SK-N-SH (cell line): Measurements from ENCODE around the gene SNED1. TPM values are rescaled to one million over a fixed set of nuclear protein-coding genes. Genes with fewer than 3 reads are reported as not detected.
A peak's percentile ranks its signal among the peaks of the same experiment; 100 is the strongest.

Experiments used
- CTCF ChIA-PET: fragments of 300-600, 350-600 bp; formaldehyde crosslinking; extraction: SDS; loops from one replicate; lab custom pipeline; 2021; lab: Yijun Ruan, JAX
- POLR2A ChIA-PET: fragments of 350-600 bp; sonication (Branson Sonifier 250); formaldehyde crosslinking; extraction: SDS; loops from one replicate; lab custom pipeline; 2020; ENCODE audit warnings: antibody characterized with exemption, inconsistent platforms; lab: Yijun Ruan, JAX
- DNase-seq: peaks from one replicate; pipeline ENCODE4 v3.0.0; 2012
- H2AFZ ChIP-seq: fragments of 200-600 bp; sonication (generic); 2 replicates; pipeline ENCODE4 v1.8.1; 2016; ENCODE audit warnings: antibody characterized with exemption, mild to moderate bottlenecking, low read depth
- H3F3A ChIP-seq: fragments of 200-600 bp; sonication (generic); replicated peaks from 2 replicates; pipeline ENCODE3; 2016; ENCODE audit warnings: antibody characterized with exemption, mild to moderate bottlenecking; ENCODE audit not compliant: insufficient read depth
- H3K27ac ChIP-seq, 2 experiments: fragments of 200-500 bp in 1 of 2; fragments of 200-600 bp in 1 of 2; sonication (Bioruptor generic) in 1 of 2; sonication (generic), shearing (Covaris generic) in 1 of 2; 2 replicates each; pipeline versions ENCODE4 v1.5.1 to v1.6.1; 2014 to 2016; ENCODE audit warnings: low read depth in 2 of 2, inconsistent platforms in 1 of 2, low read length in 1 of 2, mild to moderate bottlenecking in 1 of 2, mixed read lengths in 1 of 2
- H3K27me3 ChIP-seq: fragments of 200-600 bp; sonication (generic), shearing (Covaris generic); 2 replicates; pipeline ENCODE4 v1.6.1; 2016; ENCODE audit warnings: mixed run types; ENCODE audit not compliant: insufficient read depth
- H3K36me3 ChIP-seq, 2 experiments: fragments of 200-500 bp in 1 of 2; fragments of 200-600 bp in 1 of 2; sonication (Bioruptor generic) in 1 of 2; sonication (generic) in 1 of 2; replicated peaks in 1 of 2; 2 replicates each; pipeline versions ENCODE3 to v1.5.1; 2014 to 2016; ENCODE audit warnings: low read length in 1 of 2, mild to moderate bottlenecking in 1 of 2; ENCODE audit not compliant: insufficient read depth in 2 of 2, control insufficient read depth in 1 of 2
- H3K4me1 ChIP-seq, 2 experiments: fragments of 200-500 bp in 1 of 2; fragments of 200-600 bp in 1 of 2; sonication (Bioruptor generic) in 1 of 2; sonication (generic), shearing (Covaris generic) in 1 of 2; 2 replicates each; pipeline versions ENCODE4 v1.5.1 to v1.6.1; 2014 to 2016; ENCODE audit warnings: low read depth in 1 of 2, low read length in 1 of 2, mixed run types in 1 of 2; ENCODE audit not compliant: insufficient read depth in 2 of 2, control insufficient read depth in 1 of 2
- H3K4me2 ChIP-seq: fragments of 200-600 bp; sonication (generic), shearing (Covaris generic); 2 replicates; pipeline ENCODE4 v1.6.1; 2017; ENCODE audit warnings: mixed run types
- H3K4me3 ChIP-seq, 2 experiments: fragments of 200-500 bp in 1 of 2; fragments of 200-600 bp in 1 of 2; sonication (Bioruptor generic) in 1 of 2; sonication (generic), shearing (Covaris generic) in 1 of 2; 2 replicates each; pipeline versions ENCODE4 v1.5.1 to v1.8.1; 2014 to 2016; ENCODE audit warnings: low read depth in 2 of 2, inconsistent platforms in 1 of 2, low read length in 1 of 2, mild to moderate bottlenecking in 1 of 2, mixed read lengths in 1 of 2, moderate library complexity in 1 of 2
- H3K79me2 ChIP-seq: fragments of 200-600 bp; sonication (generic); 2 replicates; pipeline ENCODE4 v1.8.1; 2017; ENCODE audit warnings: mild to moderate bottlenecking; ENCODE audit not compliant: insufficient read depth
- H3K9ac ChIP-seq: fragments of 200-600 bp; sonication (generic); 2 replicates; pipeline ENCODE4 v1.6.1; 2017; ENCODE audit warnings: mixed run types
- H3K9me2 ChIP-seq: fragments of 200-600 bp; sonication (generic); 2 replicates; pipeline ENCODE4 v1.6.1; 2017; ENCODE audit warnings: mixed run types
- H3K9me3 ChIP-seq: fragments of 200-600 bp; sonication (generic); 2 replicates; pipeline ENCODE4 v1.6.1; 2017; ENCODE audit warnings: mixed run types, mild to moderate bottlenecking, moderate library complexity
- H4K20me1 ChIP-seq: fragments of 200-600 bp; sonication (generic); 2 replicates; pipeline ENCODE4 v1.6.1; 2017; ENCODE audit warnings: mild to moderate bottlenecking, mixed run types; ENCODE audit not compliant: insufficient read depth
- CHD2 ChIP-seq: fragments of 150-350 bp; IDR thresholded peaks from 2 replicates; pipeline ENCODE4 v1.6.1; 2018; ENCODE audit warnings: low read length; ENCODE audit not compliant: partially characterized antibody
- ELF1 ChIP-seq: IDR thresholded peaks from 2 replicates; pipeline ENCODE4 v1.4.0; 2012
- GABPA ChIP-seq: IDR thresholded peaks from 2 replicates; pipeline ENCODE4 v1.4.0; 2012; ENCODE audit warnings: low read depth, mild to moderate bottlenecking
- JUND ChIP-seq: IDR thresholded peaks from 2 replicates; pipeline ENCODE4 v1.4.0; 2012
- MXI1 ChIP-seq: IDR thresholded peaks from 2 replicates; pipeline ENCODE4 v1.6.1; 2012; ENCODE audit warnings: mild to moderate bottlenecking, low read depth, low read length, improper control_type of control experiment
- NFIC ChIP-seq: IDR thresholded peaks from 2 replicates; pipeline ENCODE4 v1.4.0; 2012; ENCODE audit warnings: borderline replicate concordance
- POLR2AphosphoS5 ChIP-seq: IDR thresholded peaks from 2 replicates; pipeline ENCODE4 v1.6.1; 2012; ENCODE audit warnings: low read depth, low read length
- RCOR1 ChIP-seq: fragments of 150-350 bp; IDR thresholded peaks from 2 replicates; pipeline ENCODE4 v1.6.1; 2017; ENCODE audit warnings: antibody characterized with exemption, low read length
- RFX5 ChIP-seq: IDR thresholded peaks from 2 replicates; pipeline ENCODE4 v1.6.1; 2012; ENCODE audit warnings: mild to moderate bottlenecking, improper control_type of control experiment, low read length
- RXRA ChIP-seq: IDR thresholded peaks from 2 replicates; pipeline ENCODE4 v1.4.0; 2012; ENCODE audit warnings: low read depth, mild to moderate bottlenecking, borderline replicate concordance
- TAF1 ChIP-seq: IDR thresholded peaks from 2 replicates; pipeline ENCODE4 v1.6.1; 2012; ENCODE audit warnings: low read depth, mild to moderate bottlenecking, low read length, moderate library complexity, borderline replicate concordance
- YY1 ChIP-seq: IDR thresholded peaks from 2 replicates; pipeline ENCODE4 v1.4.0; 2012; ENCODE audit warnings: low read depth, mild to moderate bottlenecking
- WGBS: methylation state at CpG from one replicate; pipeline ENCODE4 v1.1.6; 2017; ENCODE audit warnings: low lambda C conversion rate; 5-methylcytosine and 5-hydroxymethylcytosine counted together
- polyA plus RNA-seq, 3 experiments: library from polyadenylated mRNA; depleted of rRNA; stranded (reverse); fragments of >200 nt; gene quantifications; 2 replicates each; pipeline ENCODE4 v1.2.3, GENCODE V29; 2012
- TF ChIP-seq, protein P1 (sequence below): IDR thresholded peaks from 2 replicates; pipeline ENCODE4 v1.6.1; 2012; ENCODE audit warnings: mild to moderate bottlenecking, low read depth, low read length, moderate library complexity
- TF ChIP-seq, protein P2 (sequence below): fragments of 150-350 bp; IDR thresholded peaks from 2 replicates; pipeline ENCODE4 v1.6.1; 2016; ENCODE audit warnings: mild to moderate bottlenecking, low read depth, low read length
- TF ChIP-seq, protein P3 (sequence below): IDR thresholded peaks from 2 replicates; pipeline ENCODE4 v1.4.0; 2012; ENCODE audit warnings: low read depth

The SNED1 gene
- polyA plus RNA-seq, 1 of the 3 experiments (the other 2 are of a cell fraction), result 0.03 TPM

- 62% methylated on average over 17 of the region's 38 CpGs for WGBS
- Histone ChIP-seq H4K20me1 (no peaks in the 10 kb centered on the region), H3K9me2 (no peaks in the 10 kb centered on the region), H3K36me3 (no peaks in the 10 kb centered on the region), H3F3A (no peaks in the 10 kb centered on the region), H3K4me3 (no peak overlapping the region), H3K4me2 (no peak overlapping the region), H3K4me1 (no peaks in the 10 kb centered on the region; a peak in 1 of 4 replicates), H3K27me3 (no peaks in the 10 kb centered on the region), H3K9ac (no peak overlapping the region), H3K27ac (no peak overlapping the region)
- DNase-seq, result peak; percentile 22
- POLR2A ChIA-PET, result no interaction called here
- CTCF ChIA-PET, result interaction anchor here (1.2 to 1.3 kb wide), 2 partner anchors 12 to 135 kb away, joined by 3 read pairs; no protein-coding TSS in a partner anchor
- TF ChIP-seq POLR2AphosphoS5 (no peak), JUND (no peak)
- TF ChIP-seq, protein P1, sequence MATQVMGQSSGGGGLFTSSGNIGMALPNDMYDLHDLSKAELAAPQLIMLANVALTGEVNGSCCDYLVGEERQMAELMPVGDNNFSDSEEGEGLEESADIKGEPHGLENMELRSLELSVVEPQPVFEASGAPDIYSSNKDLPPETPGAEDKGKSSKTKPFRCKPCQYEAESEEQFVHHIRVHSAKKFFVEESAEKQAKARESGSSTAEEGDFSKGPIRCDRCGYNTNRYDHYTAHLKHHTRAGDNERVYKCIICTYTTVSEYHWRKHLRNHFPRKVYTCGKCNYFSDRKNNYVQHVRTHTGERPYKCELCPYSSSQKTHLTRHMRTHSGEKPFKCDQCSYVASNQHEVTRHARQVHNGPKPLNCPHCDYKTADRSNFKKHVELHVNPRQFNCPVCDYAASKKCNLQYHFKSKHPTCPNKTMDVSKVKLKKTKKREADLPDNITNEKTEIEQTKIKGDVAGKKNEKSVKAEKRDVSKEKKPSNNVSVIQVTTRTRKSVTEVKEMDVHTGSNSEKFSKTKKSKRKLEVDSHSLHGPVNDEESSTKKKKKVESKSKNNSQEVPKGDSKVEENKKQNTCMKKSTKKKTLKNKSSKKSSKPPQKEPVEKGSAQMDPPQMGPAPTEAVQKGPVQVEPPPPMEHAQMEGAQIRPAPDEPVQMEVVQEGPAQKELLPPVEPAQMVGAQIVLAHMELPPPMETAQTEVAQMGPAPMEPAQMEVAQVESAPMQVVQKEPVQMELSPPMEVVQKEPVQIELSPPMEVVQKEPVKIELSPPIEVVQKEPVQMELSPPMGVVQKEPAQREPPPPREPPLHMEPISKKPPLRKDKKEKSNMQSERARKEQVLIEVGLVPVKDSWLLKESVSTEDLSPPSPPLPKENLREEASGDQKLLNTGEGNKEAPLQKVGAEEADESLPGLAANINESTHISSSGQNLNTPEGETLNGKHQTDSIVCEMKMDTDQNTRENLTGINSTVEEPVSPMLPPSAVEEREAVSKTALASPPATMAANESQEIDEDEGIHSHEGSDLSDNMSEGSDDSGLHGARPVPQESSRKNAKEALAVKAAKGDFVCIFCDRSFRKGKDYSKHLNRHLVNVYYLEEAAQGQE, result peak; percentile 89
- TF ChIP-seq, all 33 proteins: peak for 1
- H3K9me3 ChIP-seq, result no peaks in the 10 kb centered on the region
- H2AFZ ChIP-seq, result no peak overlapping the region
- H3K79me2 ChIP-seq, result no peaks in the 10 kb centered on the region
Measured at GRCh38 chr2:241049739-241050623, 51.6 kb downstream of the SNED1 start.

- ChIA-PET POLR2A (no interaction called here), CTCF (interaction anchor here (1.2 to 2.0 kb wide), 4 partner anchors 9 to 200 kb away, joined by 3 to 5 read pairs (median 4); no protein-coding TSS in a partner anchor)
- H3K4me1 ChIP-seq, result no peaks in the 10 kb centered on the region; a peak in 1 of 4 replicates
- H3K4me2 ChIP-seq, result no peak overlapping the region
- no peaks in the 10 kb centered on the region for H4K20me1 ChIP-seq
- H3K27me3 ChIP-seq, result no peaks in the 10 kb centered on the region
- WGBS, result 71% methylated on average over 9 of the region's 18 CpGs
- no peak overlapping the region for H3K27ac ChIP-seq
- peak; percentile 39 for DNase-seq
- H3K79me2 ChIP-seq, result no peaks in the 10 kb centered on the region
- H3F3A ChIP-seq, result no peaks in the 10 kb centered on the region
- no peak overlapping the region for H3K9ac ChIP-seq
- no peaks in the 10 kb centered on the region for H3K9me2 ChIP-seq
- no peaks in the 10 kb centered on the region for H3K9me3 ChIP-seq
- H3K36me3 ChIP-seq, result no peaks in the 10 kb centered on the region
- H3K4me3 ChIP-seq, result no peak overlapping the region
- H2AFZ ChIP-seq, result no peak overlapping the region
- TF ChIP-seq POLR2AphosphoS5 (no peak), ELF1 (no peak), NFIC (no peak), JUND (no peak), YY1 (no peak), RFX5 (no peak), RXRA (no peak), GABPA (no peak), RCOR1 (no peak), MXI1 (no peak), TAF1 (no peak), CHD2 (no peak)
- TF ChIP-seq, protein P2, sequence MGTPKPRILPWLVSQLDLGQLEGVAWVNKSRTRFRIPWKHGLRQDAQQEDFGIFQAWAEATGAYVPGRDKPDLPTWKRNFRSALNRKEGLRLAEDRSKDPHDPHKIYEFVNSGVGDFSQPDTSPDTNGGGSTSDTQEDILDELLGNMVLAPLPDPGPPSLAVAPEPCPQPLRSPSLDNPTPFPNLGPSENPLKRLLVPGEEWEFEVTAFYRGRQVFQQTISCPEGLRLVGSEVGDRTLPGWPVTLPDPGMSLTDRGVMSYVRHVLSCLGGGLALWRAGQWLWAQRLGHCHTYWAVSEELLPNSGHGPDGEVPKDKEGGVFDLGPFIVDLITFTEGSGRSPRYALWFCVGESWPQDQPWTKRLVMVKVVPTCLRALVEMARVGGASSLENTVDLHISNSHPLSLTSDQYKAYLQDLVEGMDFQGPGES, result no peak
- TF ChIP-seq, protein P3, sequence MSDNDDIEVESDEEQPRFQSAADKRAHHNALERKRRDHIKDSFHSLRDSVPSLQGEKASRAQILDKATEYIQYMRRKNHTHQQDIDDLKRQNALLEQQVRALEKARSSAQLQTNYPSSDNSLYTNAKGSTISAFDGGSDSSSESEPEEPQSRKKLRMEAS, result no peak
- TF ChIP-seq, protein P1, result no peak
Measured at GRCh38 chr2:241050624-241051577, 52.5 kb downstream of the SNED1 start.
